ENCODE results near the gene NDUFV1. TPM values are rescaled to one million over a fixed set of nuclear protein-coding genes. Genes with fewer than 3 reads are reported as not detected.

NDUFV1 gene
- total and polyA plus RNA-seq, 9 of the 15 experiments (the other 6 are each of a cell fraction or from before 2014, with no cell fraction given), result 10.8 to 423 (median 209) TPM

GRCh38 chr11:67571443-67571842, 35.3 kb upstream of the NDUFV1 start:
- WGBS (ENCODE audit: insufficient coverage, low coverage, missing lambda C conversion rate), result 28% methylated on average over 6 of the region's 6 CpGs
- POLR2A ChIA-PET, result interaction anchor here (2.5 kb wide), 1 partner anchor 12 kb away, joined by 20 read pairs; the partner anchor contains the start of gene GSTP1
- intact Hi-C loops (cut with micrococcal nuclease) (loop anchor here (5.0 kb wide), 1 partner anchor 36 kb away; the partner anchor contains the start of gene NDUFV1), in situ Hi-C loops (cut with MboI) (loop anchor here (5.0 kb wide), 1 partner anchor 81 kb away; the partner anchor contains the start of gene ACY3)
- TF ChIP-seq NFYB (IDR thresholded peaks at IDR 0.05; ENCODE audit: extremely low read depth, insufficient read length), result peak; percentile 81
- TF ChIP-seq NR4A1 (CRISPR knock-in tag; IDR thresholded peaks at IDR 0.05), result no peak
- TF ChIP-seq NR4A1 (tag; IDR thresholded peaks at IDR 0.05), result no peak
- peak; percentile 14; the same call in 1 of the 2 replicates for TF ChIP-seq CBFA2T2 (conservative IDR thresholded peaks at IDR 0.05)
- no peak for TF ChIP-seq SMARCB1 (IDR thresholded peaks at IDR 0.05; ENCODE audit: insufficient read length, low read depth)
- TF ChIP-seq KDM2B (CRISPR knock-in tag; IDR thresholded peaks at IDR 0.05), result no peak
- TF ChIP-seq MLLT1 (IDR thresholded peaks at IDR 0.05), result no peak
- peak; percentile 69 for TF ChIP-seq CXXC5 (CRISPR knock-in tag; IDR thresholded peaks at IDR 0.05)
- no peak for TF ChIP-seq ELF2 (CRISPR knock-in tag; IDR thresholded peaks at IDR 0.05)
- no peak for TF ChIP-seq TCF7L2 (IDR thresholded peaks at IDR 0.05; ENCODE audit: low read depth, low read length)
- TF ChIP-seq PKNOX1 (IDR thresholded peaks at IDR 0.05), result peak; percentile 71
- peak; percentile 51 for TF ChIP-seq RBM25 (IDR thresholded peaks at IDR 0.05; ENCODE audit: low read depth, low read length, severe bottlenecking)
- TF ChIP-seq ZNF41 (CRISPR knock-in tag; conservative IDR thresholded peaks at IDR 0.05), result no peak
- TF ChIP-seq CBFA2T3 (IDR thresholded peaks at IDR 0.05), result peak; percentile 63
- H3K79me2 ChIP-seq (ENCODE audit: control insufficient read depth, insufficient read depth, low read length), result no peaks in the 10 kb centered on the region
- FAIRE-seq (peak; percentile 6), ATAC-seq (peak; percentile 76), DNase-seq (ENCODE audit: extremely low read depth in 1 of 4, low spot score in 3 of 4) (peak in 2 of 4 experiments; percentile 44 to 66)
- H3K4me1 ChIP-seq (replicated peaks in 1 of 2; ENCODE audit: control insufficient read depth in 2 of 2, insufficient read depth in 2 of 2, low read length in 2 of 2), result peaks cover 8 to 15% of the 10 kb centered on the region in 2 experiments; a peak in 3 of 5 replicates
- H3K27me3 ChIP-seq (ENCODE audit: control insufficient read depth in 2 of 2, insufficient read depth in 2 of 2, low read length in 2 of 2), result no peaks in the 10 kb centered on the region
- H4K20me1 ChIP-seq (replicated peaks; ENCODE audit: control insufficient read depth, insufficient read depth, low read length), result no peaks in the 10 kb centered on the region
- no peak overlapping the region for H3K9ac ChIP-seq (ENCODE audit: insufficient read depth in 1 of 2, low read depth in 2 of 2, low read length in 2 of 2)
- no peaks in the 10 kb centered on the region for H3K9me1 ChIP-seq (ENCODE audit: control insufficient read depth, insufficient read depth, low read length)
- H3K9me3 ChIP-seq (replicated peaks; ENCODE audit: control insufficient read depth, insufficient read depth, low read depth, low read length), result no peaks in the 10 kb centered on the region
- H2AFZ ChIP-seq (ENCODE audit: low read depth, low read length), result peak overlapping the region; percentile 64
- no peaks in the 10 kb centered on the region for H3K36me3 ChIP-seq (ENCODE audit: control insufficient read depth, insufficient read depth, low read length)
- CTCF ChIA-PET (ENCODE audit: low intra/inter-chr PET ratio), result interaction anchor here (1.0 kb wide), 1 partner anchor 37 kb away, joined by 3 read pairs; no protein-coding TSS in a partner anchor
- no TSS peak for BruUV-seq (replicated peaks)
- H3K27ac ChIP-seq (ENCODE audit: extremely low read depth, low read depth, low read length), result no peak overlapping the region
- H3K4me3 ChIP-seq, result no peak overlapping the region
- 0 out of 2 replicates have a peak overlapping the region, but pooled peaks have one; percentile 17 for H3K4me2 ChIP-seq (ENCODE audit: insufficient read depth, low read length)
